Ishikawa (cell line): ENCODE data around the gene GGT6.

Experiments
- CEBPB ChIP-seq: IDR thresholded peaks from 2 replicates; pipeline ENCODE4 v1.6.1; 2012
- CREB1 ChIP-seq: IDR thresholded peaks from 2 replicates; pipeline ENCODE4 v1.6.1; 2012; ENCODE audit warnings: low read depth
- EGR1 ChIP-seq: IDR thresholded peaks from 2 replicates; pipeline ENCODE4 v1.6.1; 2012
- EP300 ChIP-seq: IDR thresholded peaks from 2 replicates; pipeline ENCODE4 v1.6.1; 2012; ENCODE audit warnings: borderline replicate concordance
- FOXM1 ChIP-seq: IDR thresholded peaks from 2 replicates; pipeline ENCODE4 v1.6.1; 2012; ENCODE audit warnings: low read depth, borderline replicate concordance
- NFIC ChIP-seq: IDR thresholded peaks from 2 replicates; pipeline ENCODE4 v1.6.1; 2012
- RAD21 ChIP-seq: IDR thresholded peaks from 2 replicates; pipeline ENCODE4 v1.6.1; 2012; ENCODE audit warnings: low read depth
- TAF1 ChIP-seq: IDR thresholded peaks from 2 replicates; pipeline ENCODE4 v1.6.1; 2012; ENCODE audit warnings: low read depth, mild to moderate bottlenecking
- TCF12 ChIP-seq: IDR thresholded peaks from 2 replicates; pipeline ENCODE4 v1.6.1; 2012; ENCODE audit warnings: low read depth
- TEAD4 ChIP-seq: IDR thresholded peaks from 2 replicates; pipeline ENCODE4 v1.6.1; 2012
- YY1 ChIP-seq: IDR thresholded peaks from 2 replicates; pipeline ENCODE4 v1.6.1; 2012; ENCODE audit warnings: low read depth
- ZBTB7A ChIP-seq: IDR thresholded peaks from 2 replicates; pipeline ENCODE4 v1.6.1; 2012; ENCODE audit warnings: low read depth
- TF ChIP-seq, protein P1 (sequence below): IDR thresholded peaks from 2 replicates; pipeline ENCODE4 v1.6.1; 2012
- TF ChIP-seq, protein P2 (sequence below): IDR thresholded peaks from 2 replicates; pipeline ENCODE4 v1.6.1; 2012
- TF ChIP-seq, protein P3 (sequence below): IDR thresholded peaks from 2 replicates; pipeline ENCODE4 v1.6.1; 2012; ENCODE audit warnings: low read depth, mild to moderate bottlenecking

The GGT6 gene

DNA sequence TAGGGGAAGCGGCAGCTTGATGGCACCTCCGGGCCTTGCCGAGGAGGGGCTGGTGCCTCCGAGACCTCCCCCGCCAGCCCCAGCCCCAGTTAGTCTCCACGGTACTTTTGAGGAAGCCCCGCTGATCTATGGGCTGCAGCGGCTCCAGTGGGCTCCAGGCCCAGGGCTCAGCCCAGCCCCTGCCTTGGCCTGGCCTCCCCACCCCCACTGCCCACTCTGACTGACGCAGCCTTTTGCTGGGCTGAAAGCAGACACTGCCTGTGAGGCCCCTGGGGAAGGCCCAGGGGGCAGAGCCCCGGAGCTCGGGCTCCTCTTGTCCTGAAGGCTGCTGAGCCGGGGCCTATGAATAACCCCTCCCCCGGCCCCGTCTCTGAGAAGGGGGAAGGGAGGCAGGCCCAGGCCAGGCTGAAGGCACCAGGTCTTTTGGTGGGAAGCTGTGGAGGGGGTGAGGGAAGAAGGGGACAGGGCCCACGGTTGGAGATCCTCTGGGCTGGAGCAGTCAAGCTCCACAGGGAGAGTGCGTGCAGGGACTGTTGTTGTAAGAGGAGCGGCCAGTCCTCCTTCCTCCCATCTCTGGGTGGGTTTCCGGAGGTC, 16.4 kb upstream of the GGT6 start:
- TF ChIP-seq EGR1 (no peak), ZBTB7A (no peak), RAD21 (no peak), TEAD4 (no peak), CREB1 (no peak), EP300 (no peak), FOXM1 (no peak), NFIC (no peak), CEBPB (no peak), TAF1 (no peak), TCF12 (no peak), YY1 (no peak)
- TF ChIP-seq, protein P1, sequence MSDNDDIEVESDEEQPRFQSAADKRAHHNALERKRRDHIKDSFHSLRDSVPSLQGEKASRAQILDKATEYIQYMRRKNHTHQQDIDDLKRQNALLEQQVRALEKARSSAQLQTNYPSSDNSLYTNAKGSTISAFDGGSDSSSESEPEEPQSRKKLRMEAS: no peak
- TF ChIP-seq, protein P2, sequence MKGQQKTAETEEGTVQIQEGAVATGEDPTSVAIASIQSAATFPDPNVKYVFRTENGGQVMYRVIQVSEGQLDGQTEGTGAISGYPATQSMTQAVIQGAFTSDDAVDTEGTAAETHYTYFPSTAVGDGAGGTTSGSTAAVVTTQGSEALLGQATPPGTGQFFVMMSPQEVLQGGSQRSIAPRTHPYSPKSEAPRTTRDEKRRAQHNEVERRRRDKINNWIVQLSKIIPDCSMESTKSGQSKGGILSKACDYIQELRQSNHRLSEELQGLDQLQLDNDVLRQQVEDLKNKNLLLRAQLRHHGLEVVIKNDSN: no peak
- TF ChIP-seq, protein P3, sequence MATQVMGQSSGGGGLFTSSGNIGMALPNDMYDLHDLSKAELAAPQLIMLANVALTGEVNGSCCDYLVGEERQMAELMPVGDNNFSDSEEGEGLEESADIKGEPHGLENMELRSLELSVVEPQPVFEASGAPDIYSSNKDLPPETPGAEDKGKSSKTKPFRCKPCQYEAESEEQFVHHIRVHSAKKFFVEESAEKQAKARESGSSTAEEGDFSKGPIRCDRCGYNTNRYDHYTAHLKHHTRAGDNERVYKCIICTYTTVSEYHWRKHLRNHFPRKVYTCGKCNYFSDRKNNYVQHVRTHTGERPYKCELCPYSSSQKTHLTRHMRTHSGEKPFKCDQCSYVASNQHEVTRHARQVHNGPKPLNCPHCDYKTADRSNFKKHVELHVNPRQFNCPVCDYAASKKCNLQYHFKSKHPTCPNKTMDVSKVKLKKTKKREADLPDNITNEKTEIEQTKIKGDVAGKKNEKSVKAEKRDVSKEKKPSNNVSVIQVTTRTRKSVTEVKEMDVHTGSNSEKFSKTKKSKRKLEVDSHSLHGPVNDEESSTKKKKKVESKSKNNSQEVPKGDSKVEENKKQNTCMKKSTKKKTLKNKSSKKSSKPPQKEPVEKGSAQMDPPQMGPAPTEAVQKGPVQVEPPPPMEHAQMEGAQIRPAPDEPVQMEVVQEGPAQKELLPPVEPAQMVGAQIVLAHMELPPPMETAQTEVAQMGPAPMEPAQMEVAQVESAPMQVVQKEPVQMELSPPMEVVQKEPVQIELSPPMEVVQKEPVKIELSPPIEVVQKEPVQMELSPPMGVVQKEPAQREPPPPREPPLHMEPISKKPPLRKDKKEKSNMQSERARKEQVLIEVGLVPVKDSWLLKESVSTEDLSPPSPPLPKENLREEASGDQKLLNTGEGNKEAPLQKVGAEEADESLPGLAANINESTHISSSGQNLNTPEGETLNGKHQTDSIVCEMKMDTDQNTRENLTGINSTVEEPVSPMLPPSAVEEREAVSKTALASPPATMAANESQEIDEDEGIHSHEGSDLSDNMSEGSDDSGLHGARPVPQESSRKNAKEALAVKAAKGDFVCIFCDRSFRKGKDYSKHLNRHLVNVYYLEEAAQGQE: no peak

DNA sequence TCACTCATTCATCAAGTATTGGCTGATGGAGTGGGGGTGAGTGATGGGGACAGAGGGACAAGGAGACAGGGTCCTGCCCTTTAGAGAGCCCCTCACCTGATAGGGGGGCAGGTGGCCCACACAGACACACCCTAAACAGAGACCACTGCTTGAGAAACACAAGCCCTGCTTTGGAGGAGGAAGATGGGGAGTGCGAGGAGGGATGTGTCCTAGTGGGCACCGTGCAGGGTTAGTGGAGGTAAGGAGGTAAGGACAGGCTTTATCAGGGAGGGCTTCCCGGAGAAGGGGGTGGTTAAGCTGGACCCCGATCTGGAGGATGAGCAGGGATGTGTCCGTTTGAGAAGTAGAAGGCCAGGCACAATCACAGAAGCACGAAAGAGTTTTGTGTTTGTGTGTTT, 15.8 kb upstream of the GGT6 start:
- TF ChIP-seq, protein P2: no peak
- TF ChIP-seq EGR1 (no peak), NFIC (no peak)

DNA sequence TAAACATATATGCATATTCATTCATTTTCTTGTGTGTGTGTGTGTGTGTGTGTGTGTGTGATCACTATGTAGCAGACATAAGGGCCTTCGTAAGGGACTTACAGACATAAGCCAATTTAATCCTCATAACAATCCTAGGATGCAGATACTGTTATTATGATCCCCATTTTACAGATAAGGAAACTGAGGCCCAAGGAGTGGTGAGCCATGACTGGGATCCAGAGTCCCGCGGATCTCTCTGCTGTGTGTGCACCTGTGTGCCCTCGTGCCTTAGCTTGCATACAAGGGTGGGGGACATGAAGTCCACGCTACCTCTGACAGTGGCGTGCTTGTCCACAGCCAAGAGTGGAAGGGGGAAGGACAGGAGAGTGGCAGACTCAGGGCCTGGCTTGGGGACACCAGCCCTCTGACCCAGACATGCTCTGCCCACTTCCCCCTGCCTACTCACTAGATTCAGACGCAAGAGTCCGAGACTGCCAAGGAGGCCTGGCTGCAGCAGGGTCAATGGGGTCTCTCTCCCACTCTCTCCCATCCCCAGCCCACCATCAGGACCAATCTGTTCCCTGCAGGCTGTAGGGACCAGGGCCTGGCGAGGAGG, 14.2 kb upstream of the GGT6 start:
- TF ChIP-seq, protein P2: no peak
- no peak for TF ChIP-seq CREB1
- TF ChIP-seq TCF12: no peak
- no peak for TF ChIP-seq YY1
- TF ChIP-seq RAD21: no peak
- TF ChIP-seq EP300: no peak
- no peak for TF ChIP-seq FOXM1
- TF ChIP-seq TEAD4: no peak
- TF ChIP-seq, protein P3: no peak
- TF ChIP-seq NFIC: no peak
- TF ChIP-seq CEBPB: no peak
- TF ChIP-seq TAF1: no peak
- TF ChIP-seq ZBTB7A: no peak
- no peak for TF ChIP-seq EGR1
- TF ChIP-seq, protein P1: no peak

DNA sequence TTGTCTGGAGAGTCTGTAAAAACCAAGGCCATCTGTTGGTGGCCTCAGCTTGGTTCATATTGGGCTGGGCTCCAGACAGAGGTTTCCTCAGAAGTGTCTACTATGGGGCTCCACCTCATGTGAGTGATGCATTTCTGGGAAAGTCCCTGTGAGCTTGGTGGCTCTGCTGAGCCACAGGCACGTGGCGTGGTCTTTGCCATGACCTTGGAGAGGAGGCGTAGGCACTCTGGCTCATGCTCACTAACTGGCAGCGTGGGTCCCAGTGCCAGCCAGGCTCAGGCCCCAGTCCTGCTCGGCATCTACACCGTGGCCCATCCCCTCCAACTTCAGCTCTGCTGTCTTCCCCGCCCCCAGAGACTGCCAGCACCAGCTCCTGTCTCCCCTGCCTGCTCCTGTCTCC, 13.3 kb upstream of the GGT6 start:
- TF ChIP-seq EP300 (no peak), NFIC (no peak), ZBTB7A (no peak), RAD21 (no peak), CREB1 (no peak), TAF1 (no peak), CEBPB (no peak), TEAD4 (no peak), YY1 (no peak), TCF12 (no peak), EGR1 (no peak)
- TF ChIP-seq, protein P2: no peak
- TF ChIP-seq, protein P1: no peak
- TF ChIP-seq, protein P3: no peak
